PFSK-1 (cell line): Measurements from ENCODE around the gene BCKDK.

Experiments used
- FOXP2 ChIP-seq: optimal IDR thresholded peaks from 2 replicates; pipeline ENCODE3; 2011; ENCODE audit warnings: borderline replicate concordance, control low read depth, inconsistent platforms; ENCODE audit not compliant: insufficient read depth; ENCODE audit errors: extremely low read length, extremely low read depth
- POLR2AphosphoS5 ChIP-seq: IDR thresholded peaks from 2 replicates; pipeline ENCODE4 v1.6.1; 2012; ENCODE audit warnings: low read depth, mild to moderate bottlenecking, control low read depth, low read length, moderate library complexity
- REST ChIP-seq, 2 experiments: IDR thresholded peaks; 2 replicates each; pipeline versions ENCODE4 v1.6.1 to v1.8.0; 2011 to 2012; ENCODE audit warnings: low read depth in 2 of 2, low read length in 2 of 2, control low read depth in 1 of 2, inconsistent platforms in 1 of 2, mild to moderate bottlenecking in 1 of 2, moderate library complexity in 1 of 2; ENCODE audit not compliant: insufficient read depth in 1 of 2
- SIN3A ChIP-seq: IDR thresholded peaks from 2 replicates; pipeline ENCODE4 v1.6.1; 2012; ENCODE audit warnings: mild to moderate bottlenecking, low read length, moderate library complexity, borderline replicate concordance; ENCODE audit not compliant: insufficient read depth
- TAF1 ChIP-seq: IDR thresholded peaks from 2 replicates; pipeline ENCODE4 v1.6.1; 2012; ENCODE audit warnings: low read length, control low read depth, borderline replicate concordance; ENCODE audit not compliant: insufficient read depth

- TF ChIP-seq POLR2AphosphoS5 (no peak), TAF1 (no peak), SIN3A (no peak), REST (IDR thresholded peaks at IDR 0.05; ENCODE audit: insufficient read depth in 1 of 2, low read depth in 2 of 2, low read length in 2 of 2) (no peak), FOXP2 (no peak)
Observed at GRCh38 chr16:31138621-31139578, 30.7 kb downstream of the BCKDK start.
